DOHH2 (cell line): ENCODE data around the gene CXCL16.

Source experiments
- H3F3A ChIP-seq: fragments of 200-600 bp; sonication (generic), shearing (Covaris generic); 2 replicates; pipeline ENCODE4 v1.6.0; 2016; ENCODE audit warnings: antibody characterized with exemption, mild to moderate bottlenecking; ENCODE audit not compliant: control insufficient read depth, insufficient read depth
- H3K27ac ChIP-seq: fragments of 200-600 bp; sonication (generic); 2 replicates; pipeline ENCODE4 v1.5.1; 2014; ENCODE audit warnings: low read depth, mild to moderate bottlenecking, low read length, moderate library complexity
- H3K27me3 ChIP-seq: fragments of 200-600 bp; sonication (generic); 2 replicates; pipeline ENCODE4 v1.6.1; 2014; ENCODE audit warnings: mild to moderate bottlenecking, low read length, mixed read lengths; ENCODE audit not compliant: control insufficient read depth
- H3K36me3 ChIP-seq: fragments of 200-600 bp; sonication (generic); 2 replicates; pipeline ENCODE4 v1.6.1; 2014; ENCODE audit warnings: mild to moderate bottlenecking, low read length, moderate library complexity, mixed read lengths; ENCODE audit not compliant: control insufficient read depth
- H3K4me1 ChIP-seq: fragments of 200-600 bp; sonication (generic); 2 replicates; pipeline ENCODE4 v1.6.1; 2014; ENCODE audit warnings: mild to moderate bottlenecking, low read length, mixed read lengths; ENCODE audit not compliant: control insufficient read depth
- H3K4me2 ChIP-seq: fragments of 200-600 bp; sonication (generic); 2 replicates; pipeline ENCODE4 v1.6.0; 2014; ENCODE audit warnings: mild to moderate bottlenecking, low read length, moderate library complexity
- H3K4me3 ChIP-seq: fragments of 200-600 bp; sonication (generic); 2 replicates; pipeline ENCODE4 v1.5.1; 2014; ENCODE audit warnings: mild to moderate bottlenecking, low read length, mixed read lengths
- H3K79me2 ChIP-seq: fragments of 200-600 bp; sonication (generic); 2 replicates; pipeline ENCODE4 v1.6.1; 2014; ENCODE audit warnings: mild to moderate bottlenecking, low read length, mixed read lengths; ENCODE audit not compliant: control insufficient read depth
- H3K9me2 ChIP-seq: fragments of 200-600 bp; sonication (generic); replicated peaks from 2 replicates; pipeline ENCODE4 v1.6.1; 2014; ENCODE audit warnings: mild to moderate bottlenecking, low read length, mixed read lengths; ENCODE audit not compliant: control insufficient read depth
- H3K9me3 ChIP-seq: fragments of 200-600 bp; sonication (generic); 2 replicates; pipeline ENCODE4 v1.6.1; 2014; ENCODE audit warnings: antibody characterized with exemption, low read length, mixed read lengths; ENCODE audit not compliant: control insufficient read depth, insufficient read depth
- H4K20me1 ChIP-seq: fragments of 200-600 bp; sonication (generic); 2 replicates; pipeline ENCODE4 v1.6.0; 2014; ENCODE audit warnings: low read depth, mild to moderate bottlenecking, antibody characterized with exemption, low read length, moderate library complexity; ENCODE audit not compliant: control insufficient read depth, insufficient read depth
- EZH2phosphoT487 ChIP-seq: fragments of 200-600 bp; sonication (generic); IDR thresholded peaks from 2 replicates; pipeline ENCODE4 v1.6.1; 2017; ENCODE audit warnings: borderline replicate concordance, mild to moderate bottlenecking, antibody characterized with exemption, low read length, moderate library complexity, mixed read lengths
- TF ChIP-seq, protein P1 (sequence below): fragments of 200-600 bp; sonication (generic); IDR thresholded peaks from one replicate; pipeline ENCODE4 v1.5.1; 2014; ENCODE audit warnings: antibody characterized with exemption, mild to moderate bottlenecking, low read depth, low read length; ENCODE audit not compliant: poor library complexity, severe bottlenecking

Gene CXCL16

DNA sequence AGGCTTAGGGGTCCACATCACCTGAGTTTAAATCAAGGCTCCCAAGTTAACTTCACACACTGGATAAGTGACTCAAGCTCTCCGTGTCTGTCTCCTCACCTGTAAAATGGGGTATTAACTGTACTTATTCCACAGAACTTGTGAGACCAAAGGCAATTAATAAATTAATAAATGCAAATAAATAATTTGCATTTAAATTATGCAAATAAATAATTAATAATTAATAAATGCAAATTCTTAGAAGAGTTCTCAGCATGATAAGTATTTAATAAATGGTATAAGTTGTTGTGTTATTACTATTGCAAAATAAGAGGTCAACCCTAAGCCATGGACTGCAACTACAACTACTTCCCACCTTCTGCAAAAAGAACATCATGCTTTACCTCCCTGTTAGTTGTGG, 13.7 kb upstream of the CXCL16 start:
- no peak for TF ChIP-seq EZH2phosphoT487
- TF ChIP-seq, protein P1, sequence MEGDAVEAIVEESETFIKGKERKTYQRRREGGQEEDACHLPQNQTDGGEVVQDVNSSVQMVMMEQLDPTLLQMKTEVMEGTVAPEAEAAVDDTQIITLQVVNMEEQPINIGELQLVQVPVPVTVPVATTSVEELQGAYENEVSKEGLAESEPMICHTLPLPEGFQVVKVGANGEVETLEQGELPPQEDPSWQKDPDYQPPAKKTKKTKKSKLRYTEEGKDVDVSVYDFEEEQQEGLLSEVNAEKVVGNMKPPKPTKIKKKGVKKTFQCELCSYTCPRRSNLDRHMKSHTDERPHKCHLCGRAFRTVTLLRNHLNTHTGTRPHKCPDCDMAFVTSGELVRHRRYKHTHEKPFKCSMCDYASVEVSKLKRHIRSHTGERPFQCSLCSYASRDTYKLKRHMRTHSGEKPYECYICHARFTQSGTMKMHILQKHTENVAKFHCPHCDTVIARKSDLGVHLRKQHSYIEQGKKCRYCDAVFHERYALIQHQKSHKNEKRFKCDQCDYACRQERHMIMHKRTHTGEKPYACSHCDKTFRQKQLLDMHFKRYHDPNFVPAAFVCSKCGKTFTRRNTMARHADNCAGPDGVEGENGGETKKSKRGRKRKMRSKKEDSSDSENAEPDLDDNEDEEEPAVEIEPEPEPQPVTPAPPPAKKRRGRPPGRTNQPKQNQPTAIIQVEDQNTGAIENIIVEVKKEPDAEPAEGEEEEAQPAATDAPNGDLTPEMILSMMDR = no peak
- Histone ChIP-seq H3K27ac (no peak overlapping the region), H3K27me3 (peaks cover 31% of the 10 kb centered on the region), H3K79me2 (no peaks in the 10 kb centered on the region), H3K4me3 (no peak overlapping the region), H3K36me3 (no peaks in the 10 kb centered on the region), H4K20me1 (no peaks in the 10 kb centered on the region), H3F3A (no peaks in the 10 kb centered on the region), H3K9me2 (no peaks in the 10 kb centered on the region), H3K4me1 (peaks cover 3% of the 10 kb centered on the region), H3K4me2 (no peak overlapping the region), H3K9me3 (no peaks in the 10 kb centered on the region)

DNA sequence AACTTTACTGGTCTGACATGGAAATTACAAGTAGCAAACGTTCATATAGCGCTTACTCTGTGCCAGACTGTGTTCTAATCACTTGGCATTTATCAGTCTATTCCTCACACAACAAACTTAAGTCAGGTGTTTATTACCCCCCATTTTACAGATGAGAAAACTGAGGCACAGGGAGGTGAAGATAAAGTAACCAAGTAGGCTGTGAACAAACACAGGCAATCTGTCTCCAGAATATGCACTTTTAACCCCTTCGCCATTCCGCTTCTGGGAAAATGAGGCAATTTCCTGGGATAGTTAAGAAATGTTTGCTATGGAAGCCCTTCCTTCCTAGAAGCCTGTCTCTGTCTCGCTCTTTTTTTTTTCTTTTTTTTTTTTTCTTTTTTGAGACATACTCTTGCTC, 12.2 kb upstream of the CXCL16 start:
- H3K4me3 ChIP-seq = no peak overlapping the region
- no peaks in the 10 kb centered on the region for H3K9me3 ChIP-seq
- no peak overlapping the region for H3K4me2 ChIP-seq
- H3K36me3 ChIP-seq = no peaks in the 10 kb centered on the region
- H3K27ac ChIP-seq = no peak overlapping the region
- peaks cover 11% of the 10 kb centered on the region for H3K4me1 ChIP-seq
- no peaks in the 10 kb centered on the region for H3K9me2 ChIP-seq
- H4K20me1 ChIP-seq = no peaks in the 10 kb centered on the region
- no peaks in the 10 kb centered on the region for H3K79me2 ChIP-seq
- H3F3A ChIP-seq = no peaks in the 10 kb centered on the region
- H3K27me3 ChIP-seq = peaks cover 33% of the 10 kb centered on the region
- no peak for TF ChIP-seq EZH2phosphoT487
- TF ChIP-seq, protein P1 = no peak

DNA sequence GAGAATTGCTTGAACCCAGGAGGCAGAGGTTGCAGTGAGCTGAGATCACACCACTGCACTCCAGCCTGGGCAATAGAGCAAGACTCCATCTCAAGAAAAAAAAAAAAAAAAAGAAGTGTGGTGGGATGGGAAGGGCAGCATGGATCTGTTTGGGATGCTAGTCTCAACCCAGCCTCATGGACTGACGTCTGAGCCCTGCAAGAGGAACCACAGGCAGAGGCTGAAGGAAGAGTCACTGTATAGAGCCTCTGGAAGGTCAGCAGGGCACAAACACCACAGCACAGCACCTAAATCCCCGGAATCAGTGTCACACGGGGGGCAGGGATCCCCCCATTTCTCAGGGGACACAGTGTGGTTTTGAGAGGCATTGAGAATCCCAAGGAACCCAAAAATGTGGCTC, 10.9 kb upstream of the CXCL16 start:
- no peak overlapping the region for H3K4me2 ChIP-seq
- H3K4me3 ChIP-seq = no peak overlapping the region
- TF ChIP-seq EZH2phosphoT487 = no peak
- TF ChIP-seq, protein P1 = no peak
- H3F3A ChIP-seq = no peaks in the 10 kb centered on the region
- H3K27ac ChIP-seq = no peak overlapping the region
- no peaks in the 10 kb centered on the region for H3K9me2 ChIP-seq
- H3K79me2 ChIP-seq = no peaks in the 10 kb centered on the region
- peaks cover 11% of the 10 kb centered on the region for H3K4me1 ChIP-seq
- peaks cover 24% of the 10 kb centered on the region for H3K27me3 ChIP-seq
- H3K36me3 ChIP-seq = no peaks in the 10 kb centered on the region
- H4K20me1 ChIP-seq = no peaks in the 10 kb centered on the region
- H3K9me3 ChIP-seq = no peaks in the 10 kb centered on the region

DNA sequence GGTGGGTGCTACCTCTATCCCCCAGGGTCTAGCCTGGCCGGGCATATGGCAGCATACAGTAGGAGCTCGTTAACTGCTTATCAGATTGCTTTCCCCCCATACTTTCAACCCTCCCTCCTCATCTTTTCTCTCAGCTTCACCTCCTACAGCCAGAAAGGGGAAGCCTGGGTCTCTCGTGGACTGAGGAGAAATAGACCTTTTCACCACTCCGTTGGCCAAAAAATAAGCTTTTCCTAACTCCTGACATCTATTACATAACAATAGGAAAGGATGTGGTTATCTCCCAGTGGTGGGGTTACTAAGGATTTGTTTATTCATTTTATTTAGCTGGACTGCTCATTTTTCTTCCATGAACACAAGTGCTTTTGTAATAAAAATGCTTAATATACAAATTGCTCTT, 9.0 kb upstream of the CXCL16 start:
- no peak overlapping the region for H3K27ac ChIP-seq
- H3K79me2 ChIP-seq = no peaks in the 10 kb centered on the region
- no peaks in the 10 kb centered on the region for H3K9me2 ChIP-seq
- no peaks in the 10 kb centered on the region for H3K9me3 ChIP-seq
- no peaks in the 10 kb centered on the region for H3K36me3 ChIP-seq
- TF ChIP-seq, protein P1 = no peak
- TF ChIP-seq EZH2phosphoT487 = no peak
- no peak overlapping the region for H3K4me2 ChIP-seq
- H3K4me1 ChIP-seq = peaks cover 11% of the 10 kb centered on the region
- H3K27me3 ChIP-seq = peaks cover 17% of the 10 kb centered on the region
- no peak overlapping the region for H3K4me3 ChIP-seq
- H4K20me1 ChIP-seq = no peaks in the 10 kb centered on the region
- H3F3A ChIP-seq = no peaks in the 10 kb centered on the region
